ENCODE results near the gene ADAMTSL1.

The ADAMTSL1 gene

GRCh38 chr9:18776836-18777820 lies 303.2 kb downstream of the ADAMTSL1 start:
- DNase-seq (ENCODE audit: low read depth): no peak

GRCh38 chr9:18778147-18778546 lies 304.2 kb downstream of the ADAMTSL1 start:
- DNase-seq (ENCODE audit: low read depth): no peak

- DNase-seq (ENCODE audit: low read depth): no peak
Measured at GRCh38 chr9:18778846-18779245, 304.9 kb downstream of the ADAMTSL1 start.

- DNase-seq (ENCODE audit: low read depth): no peak
Measured at GRCh38 chr9:18783909-18784308, 310.0 kb downstream of the ADAMTSL1 start.

GRCh38 chr9:18785604-18786003 lies 311.7 kb downstream of the ADAMTSL1 start:
- DNase-seq (ENCODE audit: low read depth): no peak

GRCh38 chr9:18786196-18786595 lies 312.2 kb downstream of the ADAMTSL1 start:
- DNase-seq (ENCODE audit: low read depth): no peak

GRCh38 chr9:18786911-18787650 lies 313.1 kb downstream of the ADAMTSL1 start:
- no peak for DNase-seq (ENCODE audit: low read depth)

GRCh38 chr9:18788256-18788655 lies 314.3 kb downstream of the ADAMTSL1 start:
- no peak for DNase-seq (ENCODE audit: low read depth)

GRCh38 chr9:18791074-18791473 lies 317.1 kb downstream of the ADAMTSL1 start:
- no peak for DNase-seq (ENCODE audit: low read depth)

- DNase-seq (ENCODE audit: low read depth): no peak
Measured at GRCh38 chr9:18793122-18793521, 319.2 kb downstream of the ADAMTSL1 start.

GRCh38 chr9:18795947-18796671 lies 322.2 kb downstream of the ADAMTSL1 start:
- DNase-seq (ENCODE audit: low read depth): no peak

GRCh38 chr9:18796696-18797270 lies 322.8 kb downstream of the ADAMTSL1 start:
- no peak for DNase-seq (ENCODE audit: low read depth)

GRCh38 chr9:18798106-18798505 lies 324.2 kb downstream of the ADAMTSL1 start:
- DNase-seq (ENCODE audit: low read depth): no peak

- no peak for DNase-seq (ENCODE audit: low read depth)
Measured at GRCh38 chr9:18798508-18799290, 324.7 kb downstream of the ADAMTSL1 start.

GRCh38 chr9:18799428-18799827 lies 325.5 kb downstream of the ADAMTSL1 start:
- no peak for DNase-seq (ENCODE audit: low read depth)

- DNase-seq (ENCODE audit: low read depth): no peak
Measured at GRCh38 chr9:18800579-18800978, 326.6 kb downstream of the ADAMTSL1 start.

GRCh38 chr9:18805386-18805785 lies 331.4 kb downstream of the ADAMTSL1 start:
- no peak for DNase-seq (ENCODE audit: low read depth)

- DNase-seq (ENCODE audit: low read depth): no peak
Measured at GRCh38 chr9:18806232-18807080, 332.5 kb downstream of the ADAMTSL1 start.

GRCh38 chr9:18810581-18810980 lies 336.6 kb downstream of the ADAMTSL1 start:
- DNase-seq (ENCODE audit: low read depth): no peak

- no peak for DNase-seq (ENCODE audit: low read depth)
Measured at GRCh38 chr9:18811171-18811570, 337.2 kb downstream of the ADAMTSL1 start.
